Keratinocyte (primary cell): ENCODE data around the gene RGL4. TPM values are rescaled to one million over a fixed set of nuclear protein-coding genes. Genes with fewer than 3 reads are reported as not detected.
"Not testable (repeated sequence)": the region's sequence is repeated elsewhere in the genome, so short reads cannot be mapped to it uniquely, and the experiment has no call there.

Experiments used
- DNase-seq: peaks from one replicate; pipeline ENCODE4 v3.0.0-alpha.2; 2011; ENCODE audit warnings: low read depth, missing footprints, low spot score
- FAIRE-seq: peaks from 2 replicates; lab custom pipeline; 2011; peaks lifted over from hg19 to GRCh38; lab: Jason Lieb, UNC
- H2AFZ ChIP-seq: 2 replicates; pipeline ENCODE4 v1.6.0; 2012; ENCODE audit warnings: low read length, control low read depth, inconsistent platforms; ENCODE audit not compliant: control insufficient read depth
- H3K27ac ChIP-seq: 2 replicates; pipeline ENCODE4 v1.5.1; 2011; ENCODE audit warnings: low read length; ENCODE audit not compliant: control insufficient read depth, insufficient read depth
- H3K27me3 ChIP-seq: 3 replicates; pipeline ENCODE4 v1.6.0; 2011; ENCODE audit warnings: low read length; ENCODE audit not compliant: control insufficient read depth, insufficient read depth; ENCODE audit errors: extremely low read depth
- H3K36me3 ChIP-seq, 2 experiments: 2 replicates in 1 of 2; 3 replicates in 1 of 2; pipeline ENCODE4 v1.5.1; 2011; ENCODE audit warnings: low read length in 2 of 2, mild to moderate bottlenecking in 1 of 2; ENCODE audit not compliant: control insufficient read depth in 2 of 2, insufficient read depth in 2 of 2; ENCODE audit errors: extremely low read depth in 1 of 2
- H3K4me1 ChIP-seq: 3 replicates; pipeline ENCODE4 v1.5.1; 2011; ENCODE audit warnings: low read length; ENCODE audit not compliant: control insufficient read depth, insufficient read depth; ENCODE audit errors: extremely low read depth
- H3K4me2 ChIP-seq: 3 replicates; pipeline ENCODE4 v1.6.0; 2011; ENCODE audit warnings: low read depth, low read length; ENCODE audit not compliant: control insufficient read depth, insufficient read depth; ENCODE audit errors: extremely low read depth
- H3K4me3 ChIP-seq, 3 experiments: fragments of 200-600 bp in 1 of 3; sonication (generic) in 1 of 3; 2 replicates in 2 of 3; 3 replicates in 1 of 3; pipeline ENCODE4 v1.5.1; 2011 to 2016; ENCODE audit warnings: low read length in 3 of 3, mild to moderate bottlenecking in 3 of 3, control low read depth in 2 of 3, inconsistent platforms in 1 of 3, low read depth in 1 of 3, mixed read lengths in 1 of 3, mixed run types in 1 of 3, moderate library complexity in 1 of 3; ENCODE audit not compliant: control insufficient read depth in 2 of 3, insufficient read depth in 2 of 3; ENCODE audit errors: extremely low read depth in 1 of 3
- H3K79me2 ChIP-seq: 2 replicates; pipeline ENCODE4 v1.6.0; 2012; ENCODE audit warnings: low read length; ENCODE audit not compliant: control insufficient read depth, insufficient read depth
- H3K9ac ChIP-seq: 3 replicates; pipeline ENCODE4 v1.6.0; 2011; ENCODE audit warnings: low read length; ENCODE audit not compliant: control insufficient read depth, insufficient read depth; ENCODE audit errors: extremely low read depth
- H3K9me1 ChIP-seq: 3 replicates; pipeline ENCODE4 v1.6.0; 2011; ENCODE audit warnings: low read length; ENCODE audit not compliant: control insufficient read depth, insufficient read depth; ENCODE audit errors: extremely low read depth
- H3K9me3 ChIP-seq: 2 replicates; pipeline ENCODE4 v1.5.1; 2012; ENCODE audit warnings: low read depth, low read length; ENCODE audit not compliant: control insufficient read depth
- H4K20me1 ChIP-seq: 3 replicates; pipeline ENCODE4 v1.6.0; 2011; ENCODE audit warnings: low read length; ENCODE audit not compliant: control insufficient read depth, insufficient read depth; ENCODE audit errors: extremely low read depth
- CTCF ChIP-seq, 3 experiments: IDR thresholded peaks in 1 of 3; conservative IDR thresholded peaks in 1 of 3; optimal IDR thresholded peaks in 1 of 3; 2 replicates in 2 of 3; 3 replicates in 1 of 3; pipeline versions ENCODE3 to v1.5.1; 2011; ENCODE audit warnings: low read length in 3 of 3, mild to moderate bottlenecking in 3 of 3, moderate library complexity in 2 of 3, control low read depth in 1 of 3, inconsistent platforms in 1 of 3; ENCODE audit not compliant: insufficient read depth in 2 of 3; ENCODE audit errors: extremely low read depth in 1 of 3
- EZH2 ChIP-seq: IDR thresholded peaks from one replicate; pipeline ENCODE4 v1.6.1; 2012; ENCODE audit warnings: inconsistent platforms, mild to moderate bottlenecking, low read length, moderate library complexity
- dilution Hi-C: fragments of 300-500 bp; cut with MboI; formaldehyde crosslinking; loops from one replicate; pipeline ENCODE4 v1.7.0; 2020; ENCODE audit warnings: low sequenced_read_pairs; ENCODE audit not compliant: extremely low pct_ligation_motif_present
- polyA plus RNA-seq, 5 experiments: library from polyadenylated mRNA; depleted of rRNA in 3 of 5; stranded (reverse) in 3 of 5; stranded (forward) in 1 of 5; unstranded in 1 of 5; fragments of >200 nt; gene quantifications; 1 replicate in 1 of 5; 2 replicates in 3 of 5; 3 replicates in 1 of 5; pipeline versions ENCODE4 v1.2.1 to v1.2.3, GENCODE V29; 2011 to 2012; ENCODE audit warnings: missing spikeins in 2 of 5, low read depth in 1 of 5, low replicate concordance in 1 of 5

RGL4 gene
- polyA plus RNA-seq, 1 donor (not counting 4 experiments of a cell fraction or from before 2014, with no cell fraction given), result not detected

GRCh38 chr22:23670378-23671295 is 20.2 kb upstream of the RGL4 start:
- Histone ChIP-seq H3K4me1 (no peaks in the 10 kb centered on the region), H2AFZ (no peak overlapping the region), H4K20me1 (no peaks in the 10 kb centered on the region), H3K9me1 (no peaks in the 10 kb centered on the region), H3K79me2 (no peaks in the 10 kb centered on the region), H3K9me3 (no peaks in the 10 kb centered on the region), H3K27ac (no peak overlapping the region), H3K4me3 (no peak overlapping the region), H3K9ac (no peak overlapping the region), H3K27me3 (no peaks in the 10 kb centered on the region), H3K36me3 (no peaks in the 10 kb centered on the region), H3K4me2 (no peak overlapping the region)
- DNase-seq, result no peak
- TF ChIP-seq EZH2, result no peak
- no peak for TF ChIP-seq CTCF (optimal IDR thresholded peaks at IDR 0.05 in 1 of 3, IDR thresholded peaks at IDR 0.05 in 1 of 3, conservative IDR thresholded peaks at IDR 0.05 in 1 of 3; ENCODE audit: extremely low read depth in 1 of 3, insufficient read depth in 2 of 3, low read length in 3 of 3)
- no peak for FAIRE-seq
- dilution Hi-C loops, result no loop called here

GRCh38 chr22:23671387-23671786 is 19.4 kb upstream of the RGL4 start:
- H3K27me3 ChIP-seq, FAIRE-seq, H4K20me1 ChIP-seq, H3K9me3 ChIP-seq, H3K9ac ChIP-seq, H3K4me3 ChIP-seq, H3K4me2 ChIP-seq, dilution Hi-C loops, H3K4me1 ChIP-seq, H3K9me1 ChIP-seq, H2AFZ ChIP-seq, H3K36me3 ChIP-seq, DNase-seq, H3K27ac ChIP-seq, H3K79me2 ChIP-seq: not testable (repeated sequence)

- H3K27ac ChIP-seq, H3K36me3 ChIP-seq, DNase-seq, H3K4me1 ChIP-seq, H3K9me1 ChIP-seq, H2AFZ ChIP-seq, H3K4me2 ChIP-seq, FAIRE-seq, H3K9me3 ChIP-seq, H3K4me3 ChIP-seq, H3K27me3 ChIP-seq, H3K79me2 ChIP-seq, dilution Hi-C loops, H4K20me1 ChIP-seq, H3K9ac ChIP-seq: not testable (repeated sequence)
Observed at GRCh38 chr22:23672307-23673049, 18.3 kb upstream of the RGL4 start.
